Fibroblast of skin of right biceps (primary cell): ENCODE data around the gene SUFU.

Experiments used
- DNase-seq: peaks from one replicate; pipeline ENCODE4 v3.0.0-alpha.2; 2013

SUFU gene

DNA sequence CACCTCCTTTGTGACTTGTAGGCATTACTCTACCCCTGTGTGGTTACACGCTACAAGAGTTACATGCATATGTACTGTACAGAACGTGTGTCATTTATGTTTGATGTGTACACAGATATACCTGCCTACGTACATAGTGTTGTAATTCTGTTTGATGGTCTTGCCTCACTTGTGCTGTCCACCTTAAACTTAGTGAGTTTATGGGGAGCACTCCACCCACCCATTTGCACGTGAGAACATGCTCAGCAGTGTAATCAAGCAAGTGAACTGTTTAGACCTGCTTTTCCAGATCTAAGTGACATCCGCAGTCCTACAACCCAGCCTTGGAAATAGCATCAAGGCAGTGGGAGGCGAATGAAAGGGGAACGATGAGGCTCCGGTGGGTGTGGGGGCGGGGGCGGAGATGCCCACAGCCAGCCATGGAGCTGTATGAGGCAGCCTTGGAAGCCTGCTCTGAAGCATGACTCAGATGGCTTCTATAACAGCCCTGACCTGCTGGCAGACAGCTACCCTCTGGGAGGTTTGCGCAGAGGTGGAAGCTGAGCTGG, 52.1 kb downstream of the SUFU start:
- peak; percentile 61 for DNase-seq

DNA sequence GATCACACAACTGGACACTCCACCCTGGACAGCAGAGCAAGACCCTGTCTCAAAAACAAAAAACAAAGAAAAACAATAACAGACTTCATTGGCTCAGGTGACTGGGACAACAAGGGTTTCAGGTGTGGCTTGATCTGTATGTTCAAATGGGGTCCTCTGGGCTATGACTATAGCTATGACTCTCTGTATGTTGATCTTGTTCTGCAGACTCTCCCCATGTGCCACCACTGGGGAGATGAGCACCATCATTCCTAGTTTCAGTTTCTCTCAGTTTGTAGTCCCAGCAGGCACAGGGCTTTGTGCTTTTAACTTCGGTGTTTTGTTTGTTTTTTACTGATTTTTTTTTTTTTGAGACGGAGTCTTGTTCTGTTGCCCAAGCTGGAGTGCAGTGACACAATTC, 53.8 kb downstream of the SUFU start:
- no peak for DNase-seq

DNA sequence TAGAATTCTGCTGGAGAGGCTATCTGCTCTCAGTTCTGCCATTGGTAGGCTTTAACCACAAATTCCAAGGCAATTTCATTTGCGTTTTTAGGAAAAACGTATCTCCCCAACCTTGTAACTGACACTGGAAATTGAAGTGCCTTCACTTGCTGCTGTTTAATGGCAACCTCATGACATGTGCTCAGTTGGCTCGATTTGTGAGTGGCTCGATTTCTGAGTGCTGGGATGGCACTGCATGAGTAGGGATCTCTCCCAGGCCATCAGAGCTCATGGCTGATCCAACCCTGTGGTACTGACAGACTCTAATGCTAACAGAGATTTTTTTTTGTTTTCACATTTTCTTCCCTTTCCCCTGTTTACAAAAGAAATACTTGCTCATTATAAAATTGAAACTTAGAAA, 56.0 kb downstream of the SUFU start:
- DNase-seq = no peak

DNA sequence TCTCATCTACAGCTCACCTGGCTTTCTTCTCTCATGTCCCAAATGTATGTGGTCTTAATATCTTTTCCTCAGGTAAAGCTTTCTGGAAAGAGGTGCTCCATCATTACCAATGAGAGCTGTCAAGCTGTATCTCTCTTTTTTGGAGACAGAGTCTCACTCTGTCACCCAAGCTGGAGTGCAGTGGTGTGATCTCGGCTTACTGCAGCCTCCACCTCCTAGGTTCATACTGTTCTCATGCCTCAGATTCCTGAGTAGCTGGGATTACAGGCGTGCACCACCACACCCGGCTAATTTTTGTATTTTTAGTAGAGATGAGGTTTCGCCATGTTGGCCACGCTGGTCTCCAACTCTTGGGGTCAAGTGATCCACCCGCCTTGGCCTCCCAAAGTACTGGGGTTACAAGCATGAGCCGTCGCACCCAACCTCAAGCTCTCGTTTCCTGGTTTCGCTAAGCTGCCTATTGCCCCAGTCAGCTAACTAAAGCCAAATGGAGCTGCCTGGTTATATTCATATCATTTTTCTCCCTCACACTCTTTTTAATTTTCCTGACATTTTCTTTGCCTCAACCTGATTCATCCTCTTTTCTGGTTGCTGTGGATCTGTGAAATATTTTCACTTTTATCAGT, 60.5 kb downstream of the SUFU start:
- no peak for DNase-seq

DNA sequence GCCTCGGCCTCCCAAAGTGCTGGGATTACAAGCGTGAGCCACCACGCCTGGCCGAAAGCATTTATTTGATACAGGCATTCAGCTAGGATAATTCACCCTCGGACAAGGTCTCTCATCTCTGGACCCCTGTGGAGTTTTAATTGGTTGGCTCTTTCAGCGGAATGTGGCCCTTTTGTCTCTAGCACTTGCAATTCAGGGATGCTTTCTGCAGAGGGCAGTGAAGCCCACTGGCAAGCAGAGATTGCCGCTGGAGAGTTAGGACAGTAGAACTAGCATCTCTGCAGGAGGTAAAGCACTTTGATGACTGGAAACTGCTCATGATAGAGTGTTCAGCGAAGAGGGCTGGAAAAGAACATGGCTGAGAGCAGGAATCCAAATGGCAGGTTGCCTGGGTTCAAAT, 62.0 kb downstream of the SUFU start:
- no peak for DNase-seq

DNA sequence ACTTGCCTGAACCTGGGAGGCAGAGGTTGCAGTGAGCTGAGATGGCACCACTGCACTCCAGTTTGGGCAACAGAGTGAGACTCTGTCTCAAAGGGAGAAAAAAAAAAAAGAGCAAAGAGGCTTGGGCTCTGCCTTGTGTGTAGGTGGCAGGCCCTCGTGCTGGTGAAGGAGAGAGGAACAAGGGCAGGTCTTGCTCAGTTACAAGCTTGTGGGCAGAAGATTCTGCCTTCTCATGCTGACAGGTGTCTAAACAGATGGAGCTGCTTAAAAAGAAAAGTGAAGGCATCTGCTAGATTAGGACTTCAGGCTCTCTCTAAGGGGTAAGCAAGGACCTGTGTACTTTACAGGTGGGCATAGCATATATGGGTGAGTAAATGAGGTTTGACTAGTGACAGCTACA, 75.0 kb downstream of the SUFU start:
- DNase-seq = no peak

DNA sequence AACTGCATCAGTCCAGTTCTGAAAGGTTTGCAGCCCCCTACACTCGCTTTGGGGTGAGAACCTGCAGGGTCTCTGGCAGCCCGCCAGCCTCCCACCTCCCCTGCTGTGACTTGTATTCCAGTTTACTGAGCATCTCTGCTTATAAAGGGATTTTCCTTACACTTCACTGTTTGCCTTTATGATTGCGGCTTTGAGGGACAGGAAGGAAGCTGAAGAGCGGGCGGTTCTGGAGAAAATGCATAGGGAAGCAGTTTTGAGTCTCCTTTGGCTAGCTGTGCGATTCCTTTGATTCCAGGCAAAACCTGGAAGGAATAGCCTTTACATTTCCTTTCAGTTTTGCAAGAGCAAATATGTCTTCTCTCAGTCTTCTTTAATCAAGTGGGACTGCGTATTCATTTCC, 75.6 kb downstream of the SUFU start:
- peak; percentile 19 for DNase-seq

DNA sequence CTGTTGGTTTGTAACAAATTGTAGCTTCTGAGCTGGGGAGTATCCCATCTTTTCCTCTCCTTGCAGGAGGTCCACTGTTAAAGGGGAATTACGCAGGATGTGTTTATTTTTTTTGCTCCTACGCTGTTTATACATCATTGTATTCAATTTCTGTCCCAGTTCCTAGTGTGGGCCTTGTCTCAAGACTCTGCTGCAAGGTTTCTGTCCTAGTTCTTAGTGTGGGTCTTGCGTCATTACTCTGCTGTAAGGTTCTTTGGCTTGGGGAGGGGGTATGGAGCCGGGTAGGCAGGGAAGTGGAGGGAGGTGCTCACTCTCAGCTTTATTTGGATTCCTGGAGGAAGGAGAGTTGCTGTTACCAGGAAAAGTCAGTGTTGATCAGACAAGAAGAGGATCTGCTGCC, 76.5 kb downstream of the SUFU start:
- peak; percentile 18 for DNase-seq

DNA sequence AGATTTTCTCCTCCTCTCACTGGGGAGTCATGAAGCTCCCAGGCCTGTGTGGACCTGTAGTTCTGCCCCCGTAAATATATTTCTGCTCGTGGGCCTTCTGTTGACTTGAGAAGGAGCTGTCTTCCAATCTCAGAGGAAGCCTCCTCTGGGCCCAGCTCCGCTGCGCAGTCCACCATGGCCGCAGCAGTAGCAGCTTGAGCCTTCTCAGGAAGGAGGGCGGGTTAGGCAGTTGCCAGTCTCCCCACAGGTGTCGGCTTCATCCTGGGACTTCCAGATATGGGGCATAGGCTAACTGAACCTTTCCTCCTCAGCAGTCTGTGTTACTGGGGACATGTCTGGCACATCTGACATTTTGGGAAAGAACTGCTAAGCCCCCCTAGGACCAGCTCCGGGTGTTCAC, 77.6 kb downstream of the SUFU start:
- no peak for DNase-seq

DNA sequence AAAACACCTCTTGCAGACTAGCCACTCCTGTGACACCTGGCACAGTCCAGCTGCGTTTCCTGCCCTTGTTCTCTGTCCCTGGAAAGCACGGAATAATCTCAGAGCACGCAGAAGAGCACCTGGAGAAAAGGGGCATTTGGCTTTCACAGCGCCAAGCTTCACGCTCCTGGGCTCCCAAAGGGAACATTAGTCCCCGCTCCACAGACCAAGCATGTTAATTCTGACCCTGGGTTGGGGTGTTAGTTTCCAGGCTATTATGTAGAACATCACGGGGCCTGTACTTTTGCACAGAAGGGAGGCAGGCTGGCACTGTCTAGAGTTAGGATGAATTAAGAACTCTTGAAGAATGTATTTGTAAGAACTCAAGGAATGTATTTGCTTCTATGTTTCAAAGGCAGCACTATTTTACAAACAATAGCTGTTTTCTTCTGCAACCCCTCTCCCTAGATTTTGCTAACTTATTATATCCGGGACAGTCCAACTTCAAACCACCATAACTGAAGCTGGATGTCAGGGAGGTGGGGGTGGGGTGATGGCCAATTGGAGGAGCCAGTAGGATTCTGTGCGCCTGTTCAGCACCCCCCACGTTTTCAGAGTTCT, 78.3 kb downstream of the SUFU start:
- DNase-seq = no peak

DNA sequence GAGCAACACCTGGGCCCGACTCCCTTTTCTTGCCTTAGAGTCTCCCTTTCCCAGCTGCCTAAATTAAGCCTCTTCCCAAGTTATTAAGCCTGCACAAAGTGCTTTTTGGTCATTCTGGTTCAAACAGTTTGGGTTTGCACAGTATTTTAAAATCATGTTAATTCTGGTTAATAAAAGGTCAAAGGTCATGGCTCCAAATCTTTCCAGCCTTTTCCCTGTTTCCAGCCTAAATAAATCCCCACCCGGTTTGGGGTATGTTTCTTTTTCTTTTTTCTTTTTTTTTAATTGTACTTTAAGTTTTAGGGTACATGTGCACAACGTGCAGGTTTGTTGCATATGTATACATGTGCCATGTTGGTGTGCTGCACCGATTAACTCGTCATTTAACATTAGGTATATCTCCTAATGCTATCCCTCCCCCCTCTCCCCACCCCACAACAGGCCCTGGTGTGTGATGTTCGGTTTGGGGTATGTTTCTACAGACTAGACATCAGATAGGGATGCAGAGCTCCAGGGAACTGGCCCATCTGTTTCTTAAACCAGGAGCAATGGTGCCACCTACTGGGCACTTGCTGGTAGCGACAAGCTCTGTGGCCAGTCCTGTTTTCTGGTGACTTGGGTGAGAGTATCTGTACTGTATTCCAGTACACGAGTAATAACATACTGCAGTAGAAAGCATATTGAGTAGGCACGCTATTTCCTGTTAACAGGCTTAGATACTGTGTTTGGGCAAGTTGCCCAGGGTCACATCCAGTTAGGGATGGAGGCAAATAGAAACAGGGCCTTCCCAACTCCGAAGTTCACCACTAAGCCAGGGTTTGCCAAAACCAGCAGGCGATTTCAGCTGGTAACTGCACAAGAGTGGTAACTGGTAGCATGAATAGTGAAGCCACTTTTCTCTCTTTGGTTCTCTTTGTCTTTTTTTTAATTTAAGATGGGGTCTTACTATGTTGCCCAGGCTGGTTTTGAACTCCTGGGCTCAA, 80.0 kb downstream of the SUFU start:
- peak; percentile 81 for DNase-seq

DNA sequence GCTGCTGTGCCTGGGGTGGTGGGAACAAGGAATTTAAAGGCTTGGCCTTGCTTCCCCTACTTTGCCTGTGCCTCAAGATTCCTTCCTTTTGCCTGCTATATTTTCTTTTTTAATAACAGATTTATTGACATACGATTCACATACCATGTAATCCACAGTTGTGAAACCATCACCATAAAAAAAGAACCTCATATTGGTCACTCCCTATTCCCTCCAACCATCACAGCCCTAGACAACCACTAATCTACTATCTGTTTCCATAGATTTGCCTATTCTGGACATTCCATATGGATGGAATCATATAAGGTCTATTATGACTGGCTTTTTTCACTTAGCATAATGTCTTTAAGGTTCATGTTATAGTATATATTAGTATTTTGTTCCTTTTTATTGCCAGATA, 81.3 kb downstream of the SUFU start:
- DNase-seq = peak; percentile 52

DNA sequence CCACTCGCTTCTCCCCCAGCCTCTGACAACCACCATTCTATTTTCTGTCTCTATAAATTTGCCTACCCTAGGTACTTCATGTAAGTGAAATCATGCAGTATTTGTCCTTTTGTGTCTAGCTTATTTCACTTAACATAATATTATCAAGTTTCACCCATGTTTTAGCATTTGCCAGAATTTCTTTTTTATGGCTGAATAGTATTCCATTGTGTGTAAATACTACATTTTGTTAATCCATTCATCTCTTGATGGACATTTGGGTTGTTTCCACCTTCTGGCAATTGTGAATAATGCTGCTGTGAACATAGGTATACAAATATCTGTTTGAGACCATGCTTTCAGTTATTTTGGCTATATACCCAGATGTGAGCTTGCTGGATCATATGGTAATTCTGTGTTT, 83.1 kb downstream of the SUFU start:
- DNase-seq = no peak

DNA sequence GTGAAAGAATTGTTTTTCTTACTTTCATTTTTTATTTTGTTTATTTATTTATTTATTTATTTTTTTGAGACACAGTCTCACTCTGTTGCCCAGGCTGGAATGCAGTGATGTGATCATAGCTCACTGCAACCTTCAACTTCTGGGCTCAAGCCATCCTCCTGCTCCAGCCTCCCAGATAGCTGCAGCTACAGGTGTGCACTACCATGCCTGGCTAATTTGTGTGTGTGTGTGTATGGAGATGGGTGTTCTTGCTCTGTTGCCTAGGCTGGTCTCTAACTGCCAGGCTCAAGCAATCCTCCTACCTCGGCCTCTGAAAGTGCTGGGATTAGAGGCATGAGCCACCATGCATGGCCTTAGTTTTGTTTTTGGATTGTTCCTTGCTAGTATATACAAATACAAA, 85.1 kb downstream of the SUFU start:
- DNase-seq = no peak

DNA sequence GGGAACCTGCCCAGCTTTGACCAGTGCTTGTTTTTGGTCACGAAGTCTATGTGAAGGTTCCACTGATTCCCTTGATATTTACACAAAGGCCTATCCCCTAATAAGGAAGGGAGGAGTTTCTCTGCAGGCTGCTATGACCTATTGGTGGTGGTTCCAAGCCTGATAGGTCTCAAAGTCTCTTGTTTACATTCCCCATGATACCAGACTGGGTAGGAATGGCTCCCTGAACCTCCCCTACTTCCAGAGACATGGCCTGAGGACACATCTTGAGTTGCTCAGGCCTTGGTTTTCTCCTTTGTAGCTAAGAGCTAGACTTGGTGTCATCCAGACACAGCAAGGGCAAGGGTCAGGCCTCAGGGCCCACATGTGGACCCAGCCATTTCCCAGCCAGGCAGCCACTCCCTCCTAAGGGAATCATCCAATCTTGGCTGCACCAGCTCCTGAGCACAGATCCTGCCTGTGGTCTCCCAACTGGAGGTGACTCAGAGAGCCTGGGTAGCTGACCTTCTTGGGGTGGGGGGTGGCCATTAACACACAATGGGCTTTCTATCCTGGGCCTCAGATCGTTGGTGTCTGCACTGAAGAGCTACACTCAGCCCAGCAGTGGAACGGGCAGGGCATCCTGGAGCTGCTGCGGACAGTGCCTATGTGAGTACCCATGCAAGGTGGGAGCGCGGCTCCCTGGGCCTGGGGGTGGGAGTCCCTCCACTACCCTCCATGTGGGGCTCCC, 89.5 kb downstream of the SUFU start:
- peak; percentile 65 for DNase-seq

DNA sequence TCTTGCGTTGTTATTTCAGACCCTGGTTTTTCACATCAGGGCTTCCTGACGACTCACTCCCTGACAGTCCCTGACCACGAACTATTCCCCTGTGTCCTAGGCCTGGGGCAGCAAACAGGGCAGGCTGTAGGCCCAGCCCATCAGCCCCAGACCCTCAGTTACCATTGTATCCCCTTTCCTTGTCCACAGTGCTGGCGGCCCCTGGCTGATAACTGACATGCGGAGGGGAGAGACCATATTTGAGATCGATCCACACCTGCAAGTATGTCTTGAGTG, 90.0 kb downstream of the SUFU start:
- no peak for DNase-seq

DNA sequence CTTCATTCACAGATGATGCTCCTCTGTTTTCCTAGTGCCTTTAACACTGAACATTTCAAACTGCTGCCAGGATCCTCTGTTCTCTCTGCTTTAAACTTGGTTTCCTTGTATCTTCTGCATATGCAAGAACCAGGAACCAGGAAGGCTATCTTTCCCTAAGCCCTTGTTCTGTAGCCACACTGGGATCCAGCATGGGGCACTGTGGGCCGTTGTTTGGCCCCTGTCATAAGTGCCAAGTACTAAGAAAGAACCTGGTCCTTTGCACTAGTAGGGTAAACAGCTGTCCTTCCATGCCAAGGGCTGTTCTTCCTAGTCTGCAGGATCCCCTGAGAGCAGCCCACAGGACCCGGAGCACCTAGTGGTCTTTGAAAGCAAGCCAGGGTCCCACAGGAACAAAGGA, 91.5 kb downstream of the SUFU start:
- DNase-seq = no peak

DNA sequence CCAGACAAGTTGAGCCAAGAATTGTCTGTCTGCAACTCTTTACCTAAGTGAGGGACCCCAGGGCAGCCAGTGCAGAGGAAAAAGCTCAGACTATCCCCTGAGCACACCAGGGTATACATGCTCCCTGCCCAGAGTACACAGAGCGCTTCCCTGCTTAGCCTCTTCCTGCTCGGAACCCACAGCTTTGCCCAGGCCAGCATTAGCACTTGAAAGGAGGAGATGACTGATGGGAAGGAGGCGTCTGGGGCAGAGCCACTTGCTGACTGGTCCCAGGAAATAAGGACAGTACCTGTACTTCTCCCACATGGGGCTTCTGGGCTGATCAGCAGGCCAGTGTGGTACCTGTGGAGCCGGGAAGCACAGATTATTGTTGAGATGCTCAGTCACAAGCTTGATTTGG, 92.1 kb downstream of the SUFU start:
- no peak for DNase-seq

DNA sequence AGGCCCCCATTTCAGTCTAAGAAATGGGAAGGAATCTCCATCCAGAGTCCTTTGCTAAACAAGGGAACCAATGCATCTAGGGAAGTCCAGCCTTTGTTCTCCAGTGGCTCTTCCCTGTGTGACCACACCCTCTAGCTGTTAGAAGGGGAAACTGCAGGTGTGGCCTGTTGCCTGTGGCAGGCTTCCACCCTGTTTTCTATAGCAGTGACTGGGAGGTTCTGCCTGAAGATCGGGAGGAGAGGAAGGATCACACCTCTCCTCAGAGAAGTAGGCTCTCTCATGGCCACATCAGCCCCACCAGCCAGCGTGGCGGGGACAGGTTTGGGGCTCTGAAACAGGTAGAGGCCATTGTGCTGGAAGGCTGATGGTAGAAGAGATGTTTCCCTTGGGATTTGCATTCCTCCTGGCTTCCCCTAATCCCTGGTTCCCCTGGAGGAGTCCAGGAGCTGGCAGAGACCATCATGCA, 92.8 kb downstream of the SUFU start:
- peak; percentile 62 for DNase-seq

DNA sequence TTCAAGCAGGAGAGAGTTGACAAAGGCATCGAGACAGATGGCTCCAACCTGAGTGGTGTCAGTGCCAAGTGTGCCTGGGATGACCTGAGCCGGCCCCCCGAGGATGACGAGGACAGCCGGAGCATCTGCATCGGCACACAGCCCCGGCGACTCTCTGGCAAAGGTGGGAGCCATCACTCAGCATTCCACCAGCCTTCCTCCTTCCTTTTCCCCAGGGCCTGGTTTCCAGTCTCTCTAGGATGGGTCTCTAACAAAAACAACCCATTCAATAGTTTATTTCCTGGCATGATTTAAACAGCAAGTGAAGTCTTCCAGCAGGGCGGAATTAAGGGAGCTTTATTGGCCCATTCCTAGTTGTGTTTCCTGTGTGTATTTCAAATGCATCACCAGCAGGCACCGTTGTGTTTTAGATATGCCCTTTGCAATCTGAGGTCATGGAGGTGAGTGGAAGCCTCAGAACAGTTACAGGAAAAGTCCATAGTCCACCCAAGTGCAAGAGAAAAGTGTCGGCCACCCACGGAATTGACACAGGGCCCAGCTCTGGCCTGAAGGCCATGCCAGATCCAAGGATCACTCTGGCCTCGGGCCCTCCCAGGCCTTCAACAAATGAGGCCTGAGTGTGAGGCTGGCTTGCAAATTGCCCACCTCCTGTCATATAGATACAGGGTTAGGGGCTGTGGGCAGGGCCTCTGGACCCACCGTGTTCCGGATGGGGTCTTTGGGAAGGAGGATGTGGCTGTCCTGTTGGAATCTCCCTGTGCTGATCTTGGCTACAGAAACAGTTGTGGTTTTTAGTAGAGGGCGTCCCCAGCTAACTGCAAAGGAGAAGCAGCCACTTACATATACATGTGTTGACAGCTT, 93.6 kb downstream of the SUFU start:
- DNase-seq = no peak

DNA sequence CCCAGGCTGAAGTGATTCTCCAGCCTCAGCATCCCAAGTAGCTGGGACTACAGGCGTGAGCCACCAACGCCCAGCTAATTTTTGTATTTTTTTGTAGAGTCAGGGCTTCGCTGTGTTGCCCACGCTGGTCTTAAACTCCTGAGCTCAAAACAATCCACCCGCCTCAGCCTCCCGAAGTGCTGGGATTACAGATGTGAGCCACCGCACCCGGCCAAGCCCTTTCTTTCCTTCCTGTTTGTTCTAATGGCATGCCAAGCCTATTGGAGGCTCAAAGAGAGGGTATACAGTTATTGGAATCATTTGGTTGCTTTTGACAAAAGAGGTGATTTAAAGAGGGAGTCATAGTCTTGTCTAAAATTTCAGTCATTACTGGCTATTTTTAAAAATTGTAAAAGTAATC, 94.5 kb downstream of the SUFU start:
- DNase-seq = no peak
